HG02852 (cell line): ENCODE results near the gene TUBB1.
"Not testable (repeated sequence)": the region's sequence is repeated elsewhere in the genome, so short reads cannot be mapped to it uniquely, and the experiment has no call there.

Experiments
- ATAC-seq: cut with Tn5 transposase; IDR thresholded peaks from one replicate; pipeline ENCODE4 v1.9.1; 2021; ENCODE audit warnings: mild to moderate bottlenecking, moderate library complexity; ENCODE audit not compliant: unreplicated experiment

TUBB1 gene

DNA sequence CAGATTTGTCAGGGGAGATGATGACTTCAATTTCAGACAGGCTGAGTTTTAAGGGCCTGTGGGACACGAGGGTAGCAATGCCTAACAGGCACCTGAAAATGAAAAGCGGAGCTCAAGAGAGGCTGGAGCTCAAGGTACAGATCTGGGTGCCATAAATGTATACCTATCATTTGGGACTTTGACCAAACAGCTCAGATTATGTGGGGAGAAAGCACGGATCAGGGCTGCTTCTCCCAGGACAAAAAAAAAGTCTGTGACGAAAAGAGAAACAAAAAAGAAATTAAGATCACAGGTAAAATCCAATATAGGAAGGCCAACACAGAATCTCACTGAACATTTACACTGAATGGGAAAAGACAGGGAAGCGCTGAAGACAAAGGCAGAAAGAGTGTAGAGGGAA, 21.4 kb downstream of the TUBB1 start:
- ATAC-seq, result no peak

DNA sequence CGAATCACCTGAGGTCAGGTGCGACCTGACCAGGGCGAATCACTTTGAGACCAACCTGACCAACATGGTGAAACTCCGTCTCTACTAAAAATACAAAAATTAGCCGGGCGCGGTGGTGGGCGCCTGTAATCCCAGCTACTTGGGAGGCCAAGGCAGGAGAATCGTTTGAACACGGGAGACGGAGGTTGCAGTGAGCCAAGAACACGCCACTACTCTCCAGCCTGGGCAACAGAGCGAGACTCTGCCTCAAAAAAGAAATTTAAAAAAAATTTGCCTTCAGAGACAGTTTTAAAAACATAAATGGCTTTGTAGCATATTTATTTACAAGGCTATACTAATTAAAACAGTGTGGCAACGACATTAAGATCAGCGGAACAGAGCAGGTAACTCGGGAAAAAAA, 22.3 kb downstream of the TUBB1 start:
- ATAC-seq, result not testable (repeated sequence)

DNA sequence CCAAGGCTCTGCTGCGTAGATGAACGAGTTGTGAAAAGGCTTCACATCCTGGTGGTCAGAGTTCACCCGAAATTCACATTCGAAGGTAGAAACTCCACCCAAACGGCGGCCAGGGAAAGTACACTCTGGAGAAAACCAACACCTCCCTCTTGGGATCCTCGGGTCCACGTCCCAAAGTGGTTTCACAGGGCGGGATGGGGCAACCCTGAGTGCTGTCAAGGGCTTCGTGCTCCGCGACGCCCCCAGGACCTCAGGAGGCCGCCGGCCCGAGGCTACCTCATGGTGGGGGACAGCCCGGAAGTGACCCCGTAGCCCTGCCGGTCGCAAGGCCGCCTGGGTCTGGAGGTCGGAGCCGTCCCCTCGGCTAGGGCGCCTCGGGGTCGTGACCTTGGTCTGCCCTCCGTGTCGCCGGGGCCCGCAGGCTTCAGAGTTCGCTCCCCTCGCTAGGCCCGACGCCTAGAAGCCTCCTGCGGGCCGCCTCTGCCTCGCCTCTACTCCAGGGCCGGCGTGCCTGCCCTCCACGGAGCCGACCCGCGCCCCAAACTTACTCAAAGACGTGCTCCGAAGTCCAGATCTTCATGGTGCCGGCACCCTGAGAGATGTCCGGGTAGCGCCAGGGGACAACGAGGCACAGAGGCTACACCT, 23.0 kb downstream of the TUBB1 start, which contains the start of gene PRELID3B:
TSS of gene PRELID3B (minus strand) at position 636 of the 645 bp plus-strand sequence. CDS start at position 580, 56 bp downstream.
- ATAC-seq, result peak; percentile 36

DNA sequence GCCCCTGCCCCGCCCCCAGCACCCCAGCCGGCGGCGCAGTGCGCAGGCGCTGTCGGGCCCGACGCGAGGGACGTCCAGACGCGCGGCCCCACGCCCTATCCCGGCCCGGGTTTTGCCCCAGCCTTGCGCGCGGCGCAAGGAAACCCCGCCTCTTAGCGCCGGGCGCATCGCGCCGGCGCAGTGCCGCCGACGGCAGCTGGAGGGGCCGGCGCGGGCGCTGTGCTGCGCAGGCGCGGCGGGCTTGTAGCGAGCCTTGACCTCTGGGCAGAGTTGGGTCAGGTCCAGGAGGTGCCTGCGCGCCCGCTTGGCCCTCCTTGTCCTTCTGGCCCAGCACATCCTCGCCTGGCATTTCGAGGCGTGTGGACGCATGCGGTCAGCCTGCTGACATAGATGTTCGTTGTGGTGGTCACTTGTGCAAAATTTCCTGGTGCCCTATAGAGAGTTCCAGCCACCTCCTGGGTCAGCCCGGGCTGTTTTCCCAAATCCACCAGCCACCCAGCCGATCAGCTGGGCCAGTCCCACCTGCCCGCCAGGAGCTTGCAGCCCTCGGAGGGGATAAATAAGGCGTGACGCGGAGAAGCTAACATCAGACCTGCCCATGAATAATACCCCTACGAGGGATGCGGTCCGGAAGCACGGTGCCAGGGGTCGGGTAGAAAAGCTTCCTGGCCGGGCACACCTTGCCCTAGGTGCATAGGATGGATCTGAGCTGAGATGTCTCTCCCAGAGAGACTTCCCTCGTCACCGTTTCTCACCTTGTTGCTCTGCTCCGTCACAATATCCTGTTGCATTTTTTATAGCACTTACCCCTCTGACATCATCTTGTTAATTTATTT, 23.8 kb downstream of the TUBB1 start:
- ATAC-seq, result peak; percentile 89

DNA sequence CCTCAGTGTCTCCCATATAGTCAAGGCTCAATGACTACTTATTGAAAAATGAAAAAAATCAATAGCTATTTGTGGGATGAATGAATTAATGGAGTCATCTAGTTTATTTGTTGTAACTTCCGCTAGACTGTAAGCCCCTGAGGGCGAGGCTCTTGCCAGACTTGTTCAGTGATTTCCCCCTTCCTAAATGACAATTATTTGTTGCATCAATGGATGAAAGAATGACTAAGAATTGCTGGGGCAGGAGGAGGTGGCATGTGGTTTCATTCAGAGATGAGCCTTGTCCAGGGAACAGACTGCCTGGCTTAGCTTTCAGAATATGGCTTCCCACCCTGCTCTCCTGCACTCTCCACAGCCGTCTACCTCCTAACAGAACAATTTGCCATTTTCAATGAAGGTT, 24.5 kb downstream of the TUBB1 start:
- no peak for ATAC-seq

DNA sequence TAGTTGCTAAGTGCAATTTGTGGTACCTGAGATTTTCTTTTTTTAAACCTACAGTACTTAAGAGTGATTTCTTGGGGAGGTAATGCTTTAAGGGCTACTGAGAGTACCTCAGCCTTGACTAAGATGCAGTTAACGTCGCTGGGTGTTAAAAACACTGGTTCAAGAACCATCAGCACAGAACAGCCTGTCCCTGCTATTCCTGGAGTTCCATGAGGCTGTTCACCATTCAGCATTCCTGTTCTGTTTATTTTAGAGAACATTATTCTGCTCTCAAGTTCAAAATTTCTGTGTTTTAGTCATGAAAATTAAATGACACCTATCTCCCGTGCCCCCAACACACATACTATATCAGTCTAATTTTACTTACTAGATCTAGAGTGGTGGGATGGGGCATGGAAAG, 25.1 kb downstream of the TUBB1 start:
- no peak for ATAC-seq

DNA sequence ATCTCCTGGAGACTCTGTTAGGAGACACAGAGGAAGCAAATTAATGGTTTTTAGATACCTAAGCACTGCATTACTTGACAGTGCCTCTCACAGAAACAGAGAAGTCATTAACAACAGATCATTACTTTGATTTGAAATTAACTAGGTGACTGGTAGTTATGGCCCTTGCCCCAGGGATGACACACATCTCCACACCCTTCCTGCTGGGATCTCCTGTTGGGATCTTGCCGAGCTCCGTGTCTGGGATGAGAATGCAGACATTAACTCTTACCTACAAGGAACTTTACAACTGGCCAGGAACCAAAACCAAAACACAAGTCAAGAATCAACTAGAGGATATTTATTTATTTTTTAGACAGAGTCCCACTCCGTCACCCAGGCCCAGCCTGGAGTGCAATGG, 25.6 kb downstream of the TUBB1 start:
- ATAC-seq, result no peak

DNA sequence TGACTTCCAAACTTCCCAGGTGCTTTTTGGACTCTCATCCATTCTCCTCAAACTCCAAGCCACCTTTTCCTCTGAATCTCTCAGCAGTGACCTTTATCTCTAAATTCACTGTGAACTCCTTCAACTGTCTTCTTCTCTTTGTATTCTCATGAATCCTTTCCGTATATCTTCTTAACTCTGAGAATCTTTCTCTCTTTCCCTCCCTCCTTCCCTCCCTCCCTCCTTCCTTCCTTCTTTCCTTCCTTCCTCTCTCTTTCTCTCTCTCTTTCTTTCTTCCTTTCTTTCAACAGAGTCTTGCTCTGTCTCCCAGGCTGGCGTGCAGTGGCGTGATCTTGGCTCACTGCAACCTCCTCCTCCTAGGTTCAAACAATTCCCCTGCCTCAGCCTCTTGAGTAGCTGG, 27.6 kb downstream of the TUBB1 start:
- ATAC-seq, result no peak

DNA sequence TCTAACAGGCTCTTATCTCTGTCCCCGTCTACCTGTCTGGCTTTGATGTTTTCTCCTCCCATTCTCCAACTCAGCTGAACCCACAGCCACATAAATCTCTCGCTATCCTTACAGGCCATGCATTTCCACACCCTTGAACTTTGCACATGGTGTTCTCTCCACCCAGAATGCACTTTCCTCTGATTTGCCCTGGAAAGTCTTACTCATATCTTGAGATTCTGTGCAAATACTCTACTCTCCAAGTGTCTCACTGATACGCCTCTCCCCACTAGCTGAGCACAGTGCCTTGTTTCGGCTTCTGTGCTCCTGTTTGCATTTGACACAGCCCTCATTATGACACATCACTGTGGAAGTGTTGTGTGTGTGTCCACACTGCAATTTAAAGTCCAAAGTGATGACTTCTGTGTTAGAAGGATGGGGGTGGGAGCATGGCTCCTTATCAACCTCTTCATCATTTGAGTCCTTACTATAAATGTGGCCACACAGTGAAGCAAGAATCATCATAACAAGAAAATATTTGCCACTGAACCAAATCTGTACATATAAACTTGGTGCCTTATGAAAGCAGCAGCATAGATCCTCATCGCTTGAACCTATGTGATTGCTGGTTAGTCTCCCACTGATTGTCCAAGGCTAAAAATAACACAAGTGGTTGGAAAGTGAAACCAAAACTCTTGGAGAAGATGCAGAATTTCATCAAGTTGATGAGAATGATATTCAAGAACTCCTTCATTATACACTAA, 28.9 kb downstream of the TUBB1 start:
- no peak for ATAC-seq

DNA sequence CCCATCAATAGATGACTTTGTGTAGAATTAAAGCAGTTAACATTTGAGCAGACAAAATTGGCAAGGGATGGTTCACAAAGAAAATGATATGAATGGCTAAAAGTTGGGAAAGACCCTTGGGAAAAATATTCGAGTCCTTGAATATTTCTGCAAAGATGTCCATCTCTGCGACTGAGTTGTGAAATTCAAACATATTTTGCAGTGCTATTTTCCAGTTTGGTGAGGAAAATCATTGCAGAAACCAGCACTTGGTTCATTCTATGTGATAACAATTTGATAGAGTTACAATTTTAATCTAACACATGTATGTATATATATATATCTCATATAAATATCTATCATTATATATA, 29.4 kb downstream of the TUBB1 start:
- ATAC-seq, result no peak

DNA sequence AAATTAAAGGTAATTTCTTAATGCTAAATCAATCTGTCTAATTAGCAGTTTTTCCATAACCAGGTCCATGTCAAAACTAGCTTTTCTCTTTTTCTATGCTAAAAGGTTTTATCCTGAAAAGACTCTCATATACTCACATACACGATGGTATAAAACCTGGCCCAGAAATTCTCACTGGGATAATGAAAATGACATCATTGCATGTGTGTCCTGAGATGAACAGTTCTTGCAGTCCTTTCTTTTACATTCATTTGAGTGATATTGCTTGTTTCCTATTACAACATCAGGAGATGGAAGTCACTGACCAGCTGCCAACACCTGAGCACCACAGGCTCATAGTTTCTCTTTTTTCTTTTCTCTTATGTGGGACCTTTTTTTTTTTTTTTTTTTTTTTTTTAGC, 31.2 kb downstream of the TUBB1 start:
- no peak for ATAC-seq

DNA sequence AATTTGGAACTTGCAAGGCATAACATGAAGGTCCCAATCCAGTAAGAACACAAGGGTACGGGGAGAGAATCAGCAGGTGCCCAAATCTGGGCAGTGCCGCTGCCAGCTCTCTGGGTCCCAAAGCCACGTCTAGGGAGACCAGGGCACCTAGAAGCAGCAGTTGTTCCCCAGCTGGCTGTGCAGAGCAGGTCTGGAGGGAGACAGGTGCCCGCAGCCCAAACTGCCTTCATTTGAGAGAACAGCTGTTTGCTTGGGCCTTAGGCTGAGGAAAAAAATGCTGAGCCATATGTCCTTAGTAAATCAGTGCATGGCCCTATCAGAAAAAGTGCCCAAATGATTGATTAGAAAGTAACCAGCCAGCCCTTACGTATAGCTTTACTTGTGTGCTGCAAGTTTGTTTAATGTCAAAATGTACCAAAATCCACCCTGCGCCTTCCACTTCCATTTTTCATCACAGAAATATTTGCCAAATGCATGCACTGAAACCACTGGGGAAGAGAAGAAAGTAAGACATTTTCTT, 32.5 kb downstream of the TUBB1 start:
- no peak for ATAC-seq

DNA sequence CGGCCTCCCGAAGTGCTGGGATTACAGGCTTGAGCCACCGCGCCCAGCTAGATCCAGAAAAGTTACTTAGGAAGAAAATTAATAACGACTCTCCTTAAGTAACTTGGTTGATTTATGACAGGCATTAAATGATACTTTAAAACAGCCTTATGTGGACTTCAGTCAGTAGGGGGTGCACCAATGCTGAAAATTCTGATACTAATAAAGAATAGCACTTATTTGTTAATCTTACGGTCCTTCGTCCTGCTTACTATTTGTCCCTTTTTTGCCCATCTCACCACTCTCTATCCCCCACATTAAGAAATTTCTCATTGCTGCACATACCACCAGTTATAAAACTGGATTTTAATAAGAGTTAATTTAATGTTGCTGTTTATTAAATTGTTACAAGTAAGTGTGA, 36.1 kb downstream of the TUBB1 start:
- no peak for ATAC-seq

DNA sequence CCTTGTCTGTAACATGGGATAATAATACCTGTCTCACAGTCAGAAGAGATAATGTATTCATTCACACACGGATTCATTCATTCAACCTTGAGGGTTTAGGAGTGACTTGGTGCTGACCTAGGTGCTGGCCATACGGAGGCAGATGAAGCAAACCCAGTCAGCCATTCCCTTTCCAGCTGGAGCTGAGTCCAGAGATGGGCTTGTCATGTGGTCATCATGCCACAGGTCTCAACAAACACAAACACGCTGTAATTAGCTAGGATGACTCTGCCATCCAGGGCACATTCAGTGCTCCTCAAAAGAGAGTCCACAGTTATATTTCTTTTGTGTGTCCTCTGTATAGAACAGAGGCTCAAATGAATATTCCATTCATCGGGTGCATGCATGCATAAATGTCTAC, 42.9 kb downstream of the TUBB1 start:
- no peak for ATAC-seq

DNA sequence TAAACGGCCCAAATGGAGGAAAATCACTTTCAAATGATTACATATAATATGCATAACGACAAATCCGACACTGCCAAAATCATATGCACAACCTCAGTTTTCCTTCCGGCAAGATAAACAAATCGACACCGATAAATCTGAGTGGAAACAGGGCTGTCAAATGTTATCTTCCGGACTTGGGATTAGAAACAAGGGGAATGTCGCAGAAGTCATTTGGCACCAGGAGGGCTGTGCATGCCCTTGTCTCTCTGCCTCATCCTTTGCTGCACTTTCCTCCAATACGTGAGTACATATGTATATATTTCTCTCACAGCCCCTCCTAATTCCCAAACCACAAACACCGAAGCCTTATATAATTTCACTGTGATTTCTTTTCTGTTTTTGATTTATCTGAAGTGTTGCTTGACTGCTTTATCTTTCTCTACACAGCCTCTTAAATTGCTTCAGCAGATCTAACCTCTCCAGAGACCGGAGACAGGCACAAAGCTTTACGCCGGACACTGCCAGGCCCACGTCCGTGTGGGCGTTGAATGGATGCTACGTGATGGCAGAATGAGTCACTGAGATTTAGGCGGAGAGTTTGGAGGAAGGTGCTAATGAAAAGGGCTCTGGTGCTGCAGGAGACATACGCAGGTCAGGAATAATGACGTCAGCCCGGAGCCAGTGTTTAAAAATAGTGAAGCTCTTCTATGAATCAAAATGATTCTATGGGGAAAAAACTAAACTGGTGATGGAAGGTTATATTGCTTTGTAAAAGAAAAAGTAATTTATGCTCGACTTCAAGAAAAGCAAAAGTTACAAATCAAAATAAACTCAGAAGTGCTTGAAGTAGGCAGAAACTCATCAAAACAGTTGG, 44.4 kb downstream of the TUBB1 start:
- no peak for ATAC-seq

DNA sequence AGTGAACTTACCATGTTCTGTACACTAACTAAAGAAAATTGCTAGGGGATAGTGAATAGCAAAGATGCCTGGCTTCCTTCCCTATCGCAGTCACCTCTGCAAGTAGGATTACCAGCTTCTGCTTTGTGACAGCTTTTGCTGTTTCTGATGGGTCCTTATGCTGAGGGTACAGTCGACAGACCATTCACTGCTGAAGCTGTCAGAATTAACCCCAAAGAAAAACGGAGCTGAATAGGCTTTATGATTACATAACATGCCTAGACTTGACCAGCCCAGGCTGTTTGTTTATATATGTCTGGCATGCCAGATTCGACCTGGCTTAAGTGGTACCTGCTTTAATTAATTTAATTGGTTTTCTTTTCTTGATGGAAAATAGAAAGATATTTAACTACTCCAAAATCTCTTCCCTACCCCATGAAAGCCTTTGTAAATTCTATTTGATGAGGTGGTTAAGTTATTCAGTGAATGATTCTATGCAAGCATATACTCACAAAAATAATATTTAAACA, 45.0 kb downstream of the TUBB1 start:
- ATAC-seq, result no peak

DNA sequence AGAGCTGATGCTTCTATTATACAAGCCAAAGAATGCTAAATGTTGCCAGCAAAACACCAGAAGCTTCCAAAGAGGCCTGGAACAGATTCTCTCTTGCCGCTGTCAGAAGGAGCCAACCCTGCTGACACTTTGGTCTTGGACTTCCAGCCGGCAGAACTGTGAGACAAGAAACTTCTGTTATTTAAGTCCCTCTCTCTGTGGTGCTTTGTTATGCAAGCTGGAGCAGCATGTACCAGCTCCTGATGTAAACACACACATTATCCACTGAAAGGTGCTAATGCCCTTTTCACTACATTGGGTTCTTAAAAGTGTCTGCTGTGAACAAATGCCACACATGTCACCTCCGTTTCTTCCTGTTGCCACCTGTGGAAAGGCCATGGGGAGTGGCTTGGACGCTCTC, 49.3 kb downstream of the TUBB1 start:
- ATAC-seq, result no peak

DNA sequence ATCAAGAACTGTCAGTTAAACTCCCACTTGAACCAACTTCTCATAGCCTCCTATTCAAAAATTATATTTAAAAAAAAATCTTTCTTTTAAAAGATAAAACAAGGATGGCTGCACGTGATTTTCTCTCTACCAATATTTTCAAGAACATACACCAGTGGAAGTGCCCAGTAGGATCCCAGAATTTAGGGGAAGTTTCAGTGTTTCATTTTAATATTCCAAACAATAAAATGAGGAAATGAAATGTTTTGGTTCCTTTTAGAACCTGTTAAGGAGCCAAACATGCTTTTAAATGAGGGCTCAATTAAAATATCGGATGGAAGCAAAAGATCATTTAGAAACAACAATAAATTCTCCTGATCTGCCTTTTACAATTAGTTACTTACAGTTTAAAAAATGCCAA, 49.8 kb downstream of the TUBB1 start:
- no peak for ATAC-seq

DNA sequence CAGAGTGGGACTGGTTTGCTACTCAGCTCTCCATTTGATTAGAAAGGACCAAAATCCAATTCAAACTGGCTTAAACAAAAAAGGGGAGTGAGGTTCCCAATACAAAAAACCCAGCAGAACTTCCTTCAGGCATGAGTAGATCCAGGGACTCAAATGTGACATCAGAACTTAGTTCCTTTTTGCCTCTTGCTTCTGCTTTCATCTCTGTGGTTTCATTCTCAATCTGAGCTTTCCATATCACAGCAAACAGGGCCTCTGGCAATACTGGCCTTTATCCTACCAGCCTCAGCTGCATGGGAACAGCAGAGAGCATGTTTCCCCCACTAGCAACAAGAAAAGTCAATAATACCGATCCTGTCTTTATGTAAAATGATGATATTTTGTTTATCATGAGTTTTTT, 52.0 kb downstream of the TUBB1 start:
- no peak for ATAC-seq

DNA sequence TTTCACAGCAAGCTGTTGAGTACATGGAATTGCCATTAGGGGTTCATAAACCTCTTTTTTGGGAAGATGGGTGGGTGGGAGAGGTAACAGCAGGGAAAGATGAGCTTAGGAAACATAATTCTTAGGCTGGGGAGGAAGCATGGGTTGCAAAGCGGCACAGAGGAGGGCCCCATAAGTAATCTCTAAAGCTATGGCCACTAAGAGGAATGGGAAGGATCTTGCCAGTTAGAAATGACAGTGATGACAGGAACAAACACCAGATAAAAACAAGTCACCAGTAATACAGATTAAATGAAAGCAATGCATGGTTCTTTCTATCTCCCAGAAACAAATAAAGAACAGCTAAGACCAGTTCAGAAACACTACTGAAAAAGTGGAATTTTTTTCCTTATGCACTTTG, 54.4 kb downstream of the TUBB1 start:
- no peak for ATAC-seq

DNA sequence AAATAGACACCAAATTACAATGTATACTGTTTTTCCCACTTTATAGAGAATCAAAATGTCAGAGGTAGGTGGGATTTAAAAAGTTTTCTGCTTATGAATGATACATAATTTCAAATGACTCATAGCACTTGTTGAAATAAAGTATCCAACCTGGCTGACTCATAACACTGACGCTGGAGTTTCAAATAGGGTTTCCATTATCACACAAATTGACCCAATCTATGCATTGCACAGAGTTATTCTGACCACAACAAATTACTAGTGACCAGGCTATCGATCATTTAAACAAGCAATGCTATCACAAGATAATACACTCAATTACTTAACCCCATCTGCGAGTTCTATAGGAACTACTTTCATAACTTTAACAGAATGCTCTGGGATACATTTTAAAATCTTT, 55.2 kb downstream of the TUBB1 start:
- no peak for ATAC-seq
